PC-9 (cell line): ENCODE results near the gene GOLGA8J.

Experiments
- CTCF ChIP-seq: fragments of 200-600 bp; sonication (generic); conservative IDR thresholded peaks from 2 replicates; pipeline ENCODE4 v1.6.1; 2017; ENCODE audit warnings: mixed run types, antibody characterized with exemption, mild to moderate bottlenecking, moderate library complexity
- EZH2 ChIP-seq: fragments of 200-600 bp; sonication (generic); IDR thresholded peaks from 2 replicates; pipeline ENCODE4 v1.8.0; 2017; ENCODE audit warnings: antibody characterized with exemption, low read depth

- TF ChIP-seq CTCF = no peak
- no peak for TF ChIP-seq EZH2
These were observed 40.2 kb upstream of the GOLGA8J start for GRCh38 chr15:30042556-30042955.
